ENCODE results near the gene ATP8B4.

- TF ChIP-seq EZH2 (IDR thresholded peaks at IDR 0.05; ENCODE audit: insufficient read depth, poor library complexity, severe bottlenecking) (no peak), EZH2phosphoT487 (IDR thresholded peaks at IDR 0.05; ENCODE audit: insufficient read depth, low read depth) (no peak)
Observed at GRCh38 chr15:50149090-50149489, 30.1 kb upstream of the ATP8B4 start.

Measured in GM23248 (cell line).